ENCODE data around the gene PPP1R3D. TPM values are rescaled to one million over a fixed set of nuclear protein-coding genes. Genes with fewer than 3 reads are reported as not detected.

PPP1R3D gene
- total and polyA plus RNA-seq, 2 of the 13 experiments (the other 11 are each of a cell fraction or from before 2014, with no cell fraction given) = 1.2 to 3.7 TPM

GRCh38 chr20:59940129-59940955, at the start of gene PPP1R3D, which contains the start of gene FAM217B (continued):
- TF ChIP-seq KIAA2018 (CRISPR knock-in tag; IDR thresholded peaks at IDR 0.05; ENCODE audit: borderline replicate concordance) = no peak
- no peak for TF ChIP-seq GABPA (IDR thresholded peaks at IDR 0.05; ENCODE audit: low read depth, low read length)
- TF ChIP-seq GABPA (CRISPR knock-in tag; IDR thresholded peaks at IDR 0.05; ENCODE audit: low read depth) = peak; percentile 53
- TF ChIP-seq CEBPG (CRISPR knock-in tag; IDR thresholded peaks at IDR 0.05) = no peak; the same call in 1 of the 2 replicates
- peak; percentile 82; the same call in 1 of the 2 replicates for TF ChIP-seq PITX1 (CRISPR knock-in tag; IDR thresholded peaks at IDR 0.05)
- no peak for TF ChIP-seq GPBP1L1 (CRISPR knock-in tag; IDR thresholded peaks at IDR 0.05)
- peak in 1 of 2 experiments; percentile 43; a peak in 1 of 4 replicates for TF ChIP-seq REST (IDR thresholded peaks at IDR 0.05; ENCODE audit: borderline replicate concordance in 1 of 2, low read depth in 1 of 2, low read length in 2 of 2)
- TF ChIP-seq EED (CRISPR knock-in tag; IDR thresholded peaks at IDR 0.05) = peak; percentile 36
- TF ChIP-seq ZMYM3 (CRISPR knock-in tag; IDR thresholded peaks at IDR 0.05) = peak; percentile 80

Data from HepG2 (cell line).